MM.1S (cell line): ENCODE measurements around the gene NPIPA1.
"Not testable (repeated sequence)": the region's sequence is repeated elsewhere in the genome, so short reads cannot be mapped to it uniquely, and the experiment has no call there.

Experiments used
- DNase-seq: peaks from one replicate; pipeline ENCODE4 v3.0.0-alpha.2; 2015
- H2AFZ ChIP-seq: fragments of 300-600 bp; sonication (generic); 2 replicates; pipeline ENCODE4 v1.6.0; 2016; ENCODE audit warnings: antibody characterized with exemption, low read length
- H3F3A ChIP-seq: fragments of 300-600 bp; sonication (generic); 2 replicates; pipeline ENCODE4 v1.6.1; 2016; ENCODE audit warnings: mild to moderate bottlenecking, antibody characterized with exemption, low read length, moderate library complexity, mixed read lengths; ENCODE audit not compliant: insufficient read depth
- H3K27ac ChIP-seq: fragments of 300-600 bp; sonication (generic); 2 replicates; pipeline ENCODE4 v1.5.1; 2016; ENCODE audit warnings: mild to moderate bottlenecking, low read length
- H3K27me3 ChIP-seq: fragments of 300-600 bp; sonication (generic); replicated peaks from 2 replicates; pipeline ENCODE4 v1.6.0; 2016; ENCODE audit warnings: low read length; ENCODE audit not compliant: insufficient read depth
- H3K36me3 ChIP-seq: fragments of 300-600 bp; sonication (generic); replicated peaks from 2 replicates; pipeline ENCODE4 v1.6.1; 2016; ENCODE audit warnings: mild to moderate bottlenecking, low read length, mixed read lengths; ENCODE audit not compliant: insufficient read depth
- H3K4me1 ChIP-seq: fragments of 300-600 bp; sonication (generic); 2 replicates; pipeline ENCODE4 v1.6.1; 2016; ENCODE audit warnings: low read length, mixed read lengths
- H3K4me2 ChIP-seq: fragments of 300-600 bp; sonication (generic); 2 replicates; pipeline ENCODE4 v1.6.0; 2016; ENCODE audit warnings: low read depth, low read length
- H3K4me3 ChIP-seq: fragments of 300-600 bp; sonication (generic); 2 replicates; pipeline ENCODE4 v1.5.1; 2016; ENCODE audit warnings: low read length, mixed read lengths
- H3K79me2 ChIP-seq: fragments of 300-600 bp; sonication (generic); 2 replicates; pipeline ENCODE4 v1.6.1; 2016; ENCODE audit warnings: mixed run types, low read length, mixed read lengths
- H3K9ac ChIP-seq: fragments of 300-600 bp; sonication (generic); 2 replicates; pipeline ENCODE4 v1.6.1; 2016; ENCODE audit warnings: low read length, mixed read lengths
- H3K9me2 ChIP-seq: fragments of 300-600 bp; sonication (generic); replicated peaks from 2 replicates; pipeline ENCODE4 v1.6.1; 2016; ENCODE audit warnings: mild to moderate bottlenecking, low read length, mixed read lengths; ENCODE audit not compliant: insufficient read depth
- H3K9me3 ChIP-seq: fragments of 300-600 bp; sonication (generic); replicated peaks from 2 replicates; pipeline ENCODE4 v1.6.1; 2016; ENCODE audit warnings: mild to moderate bottlenecking, low read length, mixed read lengths; ENCODE audit not compliant: insufficient read depth
- H4K20me1 ChIP-seq: fragments of 300-600 bp; sonication (generic); 2 replicates; pipeline ENCODE4 v1.6.1; 2016; ENCODE audit warnings: mild to moderate bottlenecking, low read length, moderate library complexity, mixed read lengths; ENCODE audit not compliant: insufficient read depth

The NPIPA1 gene

GRCh38 chr16:14910833-14911629 lies 26.2 kb upstream of the NPIPA1 start:
- H3K9ac ChIP-seq, H2AFZ ChIP-seq: not testable (repeated sequence)

GRCh38 chr16:14911954-14912353 lies 25.3 kb upstream of the NPIPA1 start:
- not testable (repeated sequence) for H3K4me2 ChIP-seq

More at GRCh38 chr16:14910833-14911629, 26.2 kb upstream of the NPIPA1 start:
- not testable (repeated sequence) for H3K27me3 ChIP-seq, H3K36me3 ChIP-seq, H3K9me3 ChIP-seq, H3K9me2 ChIP-seq, H3F3A ChIP-seq, H3K4me2 ChIP-seq, H4K20me1 ChIP-seq, H3K4me3 ChIP-seq, H3K79me2 ChIP-seq, H3K27ac ChIP-seq, H3K4me1 ChIP-seq, DNase-seq

DNA sequence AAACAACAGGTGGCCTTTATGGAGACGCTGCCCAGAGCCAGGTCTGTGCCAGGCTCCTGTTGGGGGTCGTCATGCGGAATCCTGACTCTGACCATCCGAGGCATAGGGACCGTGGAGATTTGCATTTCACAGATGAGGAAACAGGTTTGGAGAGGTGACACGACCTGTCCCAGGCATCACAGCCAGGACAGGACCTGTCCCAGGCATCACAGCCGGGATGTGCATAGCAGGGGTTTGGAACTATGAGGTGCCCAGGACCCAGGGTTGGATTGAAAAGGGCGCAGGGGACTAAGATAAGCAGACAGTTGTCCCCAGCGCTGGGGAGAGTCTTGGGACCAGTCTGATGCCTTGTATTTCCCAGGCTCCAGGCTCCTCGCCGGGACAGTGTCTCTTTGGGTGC lies 24.7 kb upstream of the NPIPA1 start:
- not testable (repeated sequence) for H3F3A ChIP-seq, H2AFZ ChIP-seq, H3K9me3 ChIP-seq, H3K4me3 ChIP-seq, H3K36me3 ChIP-seq, DNase-seq, H3K4me2 ChIP-seq, H3K9ac ChIP-seq, H3K27ac ChIP-seq, H3K27me3 ChIP-seq, H4K20me1 ChIP-seq, H3K9me2 ChIP-seq, H3K4me1 ChIP-seq, H3K79me2 ChIP-seq

More at GRCh38 chr16:14911954-14912353, 25.3 kb upstream of the NPIPA1 start:
- not testable (repeated sequence) for H3K79me2 ChIP-seq, H3K9me3 ChIP-seq, H3K36me3 ChIP-seq, H3K4me1 ChIP-seq, H3K27ac ChIP-seq, DNase-seq, H3K9ac ChIP-seq, H3K9me2 ChIP-seq, H2AFZ ChIP-seq, H4K20me1 ChIP-seq, H3K27me3 ChIP-seq, H3F3A ChIP-seq
- H3K4me3 ChIP-seq, result peak overlapping the region; percentile 29; the same call in 1 of the 2 replicates

- H3F3A ChIP-seq, H3K4me1 ChIP-seq, H3K27ac ChIP-seq, H3K27me3 ChIP-seq, H3K9me3 ChIP-seq, H3K79me2 ChIP-seq, H3K36me3 ChIP-seq, H3K4me3 ChIP-seq, H2AFZ ChIP-seq, H4K20me1 ChIP-seq, H3K9me2 ChIP-seq, H3K4me2 ChIP-seq, DNase-seq, H3K9ac ChIP-seq: not testable (repeated sequence)
Measured at GRCh38 chr16:14918504-14918903, 18.7 kb upstream of the NPIPA1 start.

DNA sequence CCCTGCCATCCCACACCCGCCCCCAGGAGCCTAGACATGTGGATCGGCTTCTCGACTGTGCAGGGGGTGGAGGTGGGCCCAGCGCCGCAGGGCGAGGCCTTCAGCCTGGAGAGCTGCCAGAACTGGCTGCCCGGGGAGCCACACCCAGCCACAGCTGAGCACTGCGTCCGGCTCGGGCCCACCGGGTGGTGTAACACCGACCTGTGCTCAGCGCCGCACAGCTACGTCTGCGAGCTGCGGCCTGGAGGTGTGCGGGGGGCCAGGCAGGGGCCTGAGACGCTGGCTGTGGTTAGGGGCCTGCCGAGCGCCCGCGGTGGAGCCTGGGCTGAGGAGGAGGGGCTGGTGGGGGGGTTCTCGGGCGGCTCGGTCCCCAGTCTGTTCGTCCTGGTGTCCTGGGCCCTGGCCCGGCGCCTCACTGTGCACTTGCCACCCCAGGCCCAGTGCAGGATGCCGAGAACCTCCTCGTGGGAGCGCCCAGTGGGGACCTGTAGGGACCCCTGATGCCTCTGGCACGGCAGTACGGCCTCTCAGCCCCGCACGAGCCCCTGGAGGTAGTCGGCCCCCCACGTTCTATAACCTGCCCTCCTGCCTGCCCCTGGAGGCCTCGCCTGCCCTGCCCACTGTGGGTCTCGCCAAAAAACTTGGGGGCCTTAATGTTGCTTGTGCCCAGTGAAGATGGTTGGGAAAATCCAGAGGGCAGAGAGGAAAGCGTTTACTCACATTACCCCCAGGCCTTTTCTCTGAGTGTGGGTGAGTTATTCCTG lies 17.2 kb upstream of the NPIPA1 start:
- not testable (repeated sequence) for DNase-seq, H3K4me3 ChIP-seq, H3K9ac ChIP-seq, H3F3A ChIP-seq, H2AFZ ChIP-seq, H3K4me2 ChIP-seq, H3K9me3 ChIP-seq, H3K27me3 ChIP-seq, H3K36me3 ChIP-seq, H3K27ac ChIP-seq, H3K79me2 ChIP-seq, H3K4me1 ChIP-seq, H3K9me2 ChIP-seq, H4K20me1 ChIP-seq

DNA sequence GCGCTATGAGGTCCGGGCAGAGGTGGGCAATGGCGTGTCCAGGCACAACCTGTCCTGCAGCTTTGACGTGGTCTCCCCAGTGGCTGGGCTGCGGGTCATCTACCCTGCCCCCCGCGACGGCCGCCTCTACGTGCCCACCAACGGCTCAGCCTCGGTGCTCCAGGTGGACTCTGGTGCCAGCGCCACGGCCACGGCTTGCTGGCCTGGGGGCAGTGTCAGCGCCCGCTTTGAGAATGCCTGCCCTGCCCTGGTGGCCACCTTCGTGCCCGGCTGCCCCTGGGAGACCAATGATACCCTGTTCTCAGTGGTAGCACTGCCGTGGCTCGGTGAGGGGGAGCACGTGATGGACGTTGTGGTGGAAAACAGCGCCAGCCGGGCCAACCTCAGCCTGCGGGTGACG lies 15.0 kb upstream of the NPIPA1 start:
- H3K27ac ChIP-seq, DNase-seq, H3F3A ChIP-seq, H3K36me3 ChIP-seq, H3K4me2 ChIP-seq, H3K9me2 ChIP-seq, H3K9ac ChIP-seq, H3K4me1 ChIP-seq, H2AFZ ChIP-seq, H3K9me3 ChIP-seq, H3K4me3 ChIP-seq, H4K20me1 ChIP-seq, H3K27me3 ChIP-seq, H3K79me2 ChIP-seq: not testable (repeated sequence)

- DNase-seq, H3K27me3 ChIP-seq, H3K9me2 ChIP-seq, H3K27ac ChIP-seq, H3K79me2 ChIP-seq, H3K4me3 ChIP-seq, H4K20me1 ChIP-seq, H3K36me3 ChIP-seq, H3K9me3 ChIP-seq, H3K4me2 ChIP-seq, H3K9ac ChIP-seq, H3F3A ChIP-seq, H3K4me1 ChIP-seq, H2AFZ ChIP-seq: not testable (repeated sequence)
Measured at GRCh38 chr16:14922968-14923367, 14.3 kb upstream of the NPIPA1 start.
